OCI-LY3 (cell line): ENCODE results near the gene CYP27A1.

ENCODE experiments used
- CTCF ChIP-seq: fragments of 200-600, 300-600 bp; sonication (generic); IDR thresholded peaks from 2 replicates; pipeline ENCODE4 v1.5.1; 2014; ENCODE audit warnings: antibody characterized with exemption, low read length, low read depth
- EZH2phosphoT487 ChIP-seq: fragments of 200-600 bp; shearing (Covaris generic); IDR thresholded peaks from 2 replicates; pipeline ENCODE4 v1.6.1; 2018; ENCODE audit warnings: antibody characterized with exemption, mixed run types, low read depth

- no peak for TF ChIP-seq CTCF
- TF ChIP-seq EZH2phosphoT487: no peak
Observed at GRCh38 chr2:218732761-218733158, 49.2 kb upstream of the CYP27A1 start.
